Measurements from ENCODE around the gene EPC1.

EPC1 gene

GRCh38 chr10:32332299-32332750, 14.6 kb downstream of the EPC1 start:
- DNase-seq (ENCODE audit: low read depth) = no peak
- TF ChIP-seq CTCF (conservative IDR thresholded peaks at IDR 0.05; ENCODE audit: low read depth, low read length) = no peak
- H3K4me3 ChIP-seq (ENCODE audit: low read depth, low read length) = no peak overlapping the region

- no peak for DNase-seq (ENCODE audit: low read depth)
- no peak overlapping the region for H3K4me3 ChIP-seq (ENCODE audit: low read depth, low read length)
- TF ChIP-seq CTCF (conservative IDR thresholded peaks at IDR 0.05; ENCODE audit: low read depth, low read length) = no peak
Measured at GRCh38 chr10:32331606-32332005, 15.4 kb downstream of the EPC1 start.

- DNase-seq (ENCODE audit: low read depth) = no peak
- TF ChIP-seq CTCF (conservative IDR thresholded peaks at IDR 0.05; ENCODE audit: low read depth, low read length) = no peak
- H3K4me3 ChIP-seq (ENCODE audit: low read depth, low read length) = no peak overlapping the region
Measured at GRCh38 chr10:32330214-32330613, 16.7 kb downstream of the EPC1 start.

GRCh38 chr10:32329061-32329460, 17.9 kb downstream of the EPC1 start:
- no peak overlapping the region for H3K4me3 ChIP-seq (ENCODE audit: low read depth, low read length)
- no peak for DNase-seq (ENCODE audit: low read depth)
- no peak for TF ChIP-seq CTCF (conservative IDR thresholded peaks at IDR 0.05; ENCODE audit: low read depth, low read length)

GRCh38 chr10:32328499-32328898, 18.5 kb downstream of the EPC1 start:
- DNase-seq (ENCODE audit: low read depth) = no peak
- no peak overlapping the region for H3K4me3 ChIP-seq (ENCODE audit: low read depth, low read length)
- TF ChIP-seq CTCF (conservative IDR thresholded peaks at IDR 0.05; ENCODE audit: low read depth, low read length) = no peak

- no peak for DNase-seq (ENCODE audit: low read depth)
- TF ChIP-seq CTCF (conservative IDR thresholded peaks at IDR 0.05; ENCODE audit: low read depth, low read length) = no peak
- H3K4me3 ChIP-seq (ENCODE audit: low read depth, low read length) = no peak overlapping the region
Measured at GRCh38 chr10:32327364-32327691, 19.6 kb downstream of the EPC1 start.

GRCh38 chr10:32326680-32327363, 20.1 kb downstream of the EPC1 start:
- TF ChIP-seq CTCF (conservative IDR thresholded peaks at IDR 0.05; ENCODE audit: low read depth, low read length) = no peak
- H3K4me3 ChIP-seq (ENCODE audit: low read depth, low read length) = no peak overlapping the region
- no peak for DNase-seq (ENCODE audit: low read depth)
